NCI-H2171 treated with DMSO at 0.1 percent for 48 hours (cell line): ENCODE data around the gene ACACB.
A peak's percentile ranks its signal among the peaks of the same experiment; 100 is the strongest.

Source experiments
- DNase-seq: peaks from one replicate; lab custom pipeline; 2025; lab: John Stamatoyannopoulos, UW

ACACB gene

GRCh38 chr12:109110988-109111495 is 5.3 kb upstream of the ACACB start:
- DNase-seq = peak; percentile 70

- DNase-seq = no peak
Observed at GRCh38 chr12:109112720-109113465, 3.5 kb upstream of the ACACB start.

GRCh38 chr12:109113661-109114321 is 2.6 kb upstream of the ACACB start:
- no peak for DNase-seq

GRCh38 chr12:109114644-109115043 is 1.7 kb upstream of the ACACB start:
- DNase-seq = peak; percentile 33

GRCh38 chr12:109115404-109115757 is 1.0 kb upstream of the ACACB start:
- DNase-seq = no peak

- no peak for DNase-seq
Observed at GRCh38 chr12:109116611-109116949, 193 bp downstream of the ACACB start.

- DNase-seq = no peak
Observed at GRCh38 chr12:109120095-109120494, 3.7 kb downstream of the ACACB start.

GRCh38 chr12:109120557-109120956 is 4.2 kb downstream of the ACACB start:
- no peak for DNase-seq

- no peak for DNase-seq
Observed at GRCh38 chr12:109121346-109121880, 5.0 kb downstream of the ACACB start.

GRCh38 chr12:109124878-109125648 is 8.7 kb downstream of the ACACB start:
- no peak for DNase-seq

GRCh38 chr12:109125791-109126190 is 9.4 kb downstream of the ACACB start:
- DNase-seq = no peak

- no peak for DNase-seq
Observed at GRCh38 chr12:109126784-109127183, 10.4 kb downstream of the ACACB start.

- no peak for DNase-seq
Observed at GRCh38 chr12:109127533-109128242, 11.3 kb downstream of the ACACB start.

- DNase-seq = peak; percentile 33
Observed at GRCh38 chr12:109130297-109131153, 14.1 kb downstream of the ACACB start.

GRCh38 chr12:109131154-109132050 is 15.0 kb downstream of the ACACB start:
- DNase-seq = peak; percentile 33

- no peak for DNase-seq
Observed at GRCh38 chr12:109134186-109134917, 18.0 kb downstream of the ACACB start.

GRCh38 chr12:109137055-109137454 is 20.7 kb downstream of the ACACB start:
- DNase-seq = no peak

- DNase-seq = no peak
Observed at GRCh38 chr12:109139360-109139759, 23.0 kb downstream of the ACACB start.

GRCh38 chr12:109139791-109140190 is 23.4 kb downstream of the ACACB start:
- no peak for DNase-seq
